ENCODE measurements around the gene VAMP8.
"Not testable (repeated sequence)": the region's sequence is repeated elsewhere in the genome, so short reads cannot be mapped to it uniquely, and the experiment has no call there.

The VAMP8 gene

GRCh38 chr2:85583667-85584353, 6.4 kb downstream of the VAMP8 start:
- DNase-seq, result no peak

- no peak for DNase-seq
These were observed 7.0 kb downstream of the VAMP8 start, which contains the start of gene VAMP5 for GRCh38 chr2:85584354-85584856. Gene VAMP5 (plus strand): TSS chr2:85584431. CDS start chr2:85584491, 60 bp downstream.

- no peak for DNase-seq
These were observed 7.7 kb downstream of the VAMP8 start for GRCh38 chr2:85584857-85585780.

- no peak for DNase-seq
These were observed 8.4 kb downstream of the VAMP8 start for GRCh38 chr2:85585781-85586105.

GRCh38 chr2:85588236-85588635, 10.8 kb downstream of the VAMP8 start:
- no peak for DNase-seq

- no peak for DNase-seq
These were observed 11.3 kb downstream of the VAMP8 start for GRCh38 chr2:85588645-85589044.

GRCh38 chr2:85589181-85589580, 11.8 kb downstream of the VAMP8 start:
- no peak for DNase-seq

GRCh38 chr2:85589982-85590791, 12.8 kb downstream of the VAMP8 start:
- no peak for DNase-seq

GRCh38 chr2:85590950-85591349, 13.6 kb downstream of the VAMP8 start:
- DNase-seq, result no peak

- no peak for DNase-seq
These were observed 14.2 kb downstream of the VAMP8 start for GRCh38 chr2:85591563-85591962.

- DNase-seq, result not testable (repeated sequence)
These were observed 14.9 kb downstream of the VAMP8 start for GRCh38 chr2:85592299-85592698.

- no peak for DNase-seq
These were observed 15.6 kb downstream of the VAMP8 start for GRCh38 chr2:85593023-85593422.

- no peak for DNase-seq
These were observed 17.4 kb downstream of the VAMP8 start for GRCh38 chr2:85594715-85595300.

GRCh38 chr2:85595301-85596025, 18.1 kb downstream of the VAMP8 start, which contains the start of gene RNF181:
Gene RNF181 (plus strand): TSS chr2:85595745. CDS start chr2:85595764, 19 bp downstream.
- DNase-seq, result peak; percentile 95

- DNase-seq, result no peak
These were observed 18.6 kb downstream of the VAMP8 start for GRCh38 chr2:85596026-85596333.

GRCh38 chr2:85596486-85597143, 19.2 kb downstream of the VAMP8 start:
- DNase-seq, result no peak

GRCh38 chr2:85597241-85597640, 19.9 kb downstream of the VAMP8 start:
- no peak for DNase-seq

GRCh38 chr2:85598594-85599340, 21.4 kb downstream of the VAMP8 start:
- no peak for DNase-seq

GRCh38 chr2:85599468-85600234, 22.3 kb downstream of the VAMP8 start:
- no peak for DNase-seq

GRCh38 chr2:85600235-85600575, 22.8 kb downstream of the VAMP8 start:
- DNase-seq, result no peak
